Cardiac fibroblast (primary cell): ENCODE measurements around the gene SEMA3G.

Experiments
- DNase-seq, 2 donors: peaks; one replicate each; pipeline versions ENCODE4 v3.0.0 to v3.0.0-alpha.2; 2010; ENCODE audit warnings: low read depth in 2 of 2
- H3K4me3 ChIP-seq, 2 donors: replicated peaks in 1 of 2; 1 replicate in 1 of 2; 2 replicates in 1 of 2; pipeline ENCODE4 v1.5.1; 2011; ENCODE audit warnings: low read depth in 2 of 2, low read length in 2 of 2, mild to moderate bottlenecking in 2 of 2, moderate library complexity in 1 of 2
- TF ChIP-seq, protein P1 (sequence below): IDR thresholded peaks from one replicate; pipeline ENCODE4 v1.5.1; 2011; ENCODE audit warnings: low read depth, mild to moderate bottlenecking, low read length, inconsistent platforms

SEMA3G gene

DNA sequence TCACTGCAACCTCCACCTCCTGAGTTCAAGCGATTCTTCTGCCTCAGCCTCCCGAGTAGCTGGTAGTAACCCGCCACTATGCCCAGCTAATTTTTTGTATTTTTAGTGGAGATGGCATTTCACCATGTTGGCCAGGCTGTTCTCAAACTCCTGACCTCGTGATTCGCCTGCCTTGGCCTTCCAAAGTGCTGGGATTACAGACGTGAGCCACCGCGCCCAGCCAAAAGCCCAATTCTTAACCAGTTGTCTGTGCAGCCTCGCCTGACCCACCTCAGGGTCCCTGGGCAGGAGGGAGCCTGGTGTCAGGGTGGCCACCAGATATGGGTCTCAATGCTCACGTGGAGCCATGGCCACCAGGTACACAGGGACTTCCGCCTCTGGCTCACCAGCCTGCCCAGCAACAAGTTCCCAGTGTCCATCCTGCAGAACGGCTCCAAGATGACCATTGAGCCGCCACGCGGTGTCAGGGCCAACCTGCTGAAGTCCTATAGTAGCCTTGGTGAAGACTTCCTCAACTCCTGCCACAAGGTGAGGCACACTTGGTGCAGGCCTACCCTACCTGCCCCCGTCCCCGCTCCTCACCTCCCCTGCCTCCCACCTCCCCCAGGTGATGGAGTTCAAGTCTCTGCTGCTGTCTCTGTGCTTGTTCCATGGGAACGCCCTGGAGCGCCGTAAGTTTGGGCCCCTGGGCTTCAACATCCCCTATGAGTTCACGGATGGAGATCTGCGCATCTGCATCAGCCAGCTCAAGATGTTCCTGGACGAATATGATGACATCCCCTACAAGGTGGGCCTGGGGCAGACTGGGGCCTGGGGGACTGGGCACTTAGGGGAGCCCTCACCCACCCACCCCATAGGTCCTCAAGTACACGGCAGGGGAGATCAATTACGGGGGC lies 48.6 kb downstream of the SEMA3G start:
- DNase-seq = no peak
- H3K4me3 ChIP-seq = no peak overlapping the region
- TF ChIP-seq, protein P1, sequence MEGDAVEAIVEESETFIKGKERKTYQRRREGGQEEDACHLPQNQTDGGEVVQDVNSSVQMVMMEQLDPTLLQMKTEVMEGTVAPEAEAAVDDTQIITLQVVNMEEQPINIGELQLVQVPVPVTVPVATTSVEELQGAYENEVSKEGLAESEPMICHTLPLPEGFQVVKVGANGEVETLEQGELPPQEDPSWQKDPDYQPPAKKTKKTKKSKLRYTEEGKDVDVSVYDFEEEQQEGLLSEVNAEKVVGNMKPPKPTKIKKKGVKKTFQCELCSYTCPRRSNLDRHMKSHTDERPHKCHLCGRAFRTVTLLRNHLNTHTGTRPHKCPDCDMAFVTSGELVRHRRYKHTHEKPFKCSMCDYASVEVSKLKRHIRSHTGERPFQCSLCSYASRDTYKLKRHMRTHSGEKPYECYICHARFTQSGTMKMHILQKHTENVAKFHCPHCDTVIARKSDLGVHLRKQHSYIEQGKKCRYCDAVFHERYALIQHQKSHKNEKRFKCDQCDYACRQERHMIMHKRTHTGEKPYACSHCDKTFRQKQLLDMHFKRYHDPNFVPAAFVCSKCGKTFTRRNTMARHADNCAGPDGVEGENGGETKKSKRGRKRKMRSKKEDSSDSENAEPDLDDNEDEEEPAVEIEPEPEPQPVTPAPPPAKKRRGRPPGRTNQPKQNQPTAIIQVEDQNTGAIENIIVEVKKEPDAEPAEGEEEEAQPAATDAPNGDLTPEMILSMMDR = no peak

DNA sequence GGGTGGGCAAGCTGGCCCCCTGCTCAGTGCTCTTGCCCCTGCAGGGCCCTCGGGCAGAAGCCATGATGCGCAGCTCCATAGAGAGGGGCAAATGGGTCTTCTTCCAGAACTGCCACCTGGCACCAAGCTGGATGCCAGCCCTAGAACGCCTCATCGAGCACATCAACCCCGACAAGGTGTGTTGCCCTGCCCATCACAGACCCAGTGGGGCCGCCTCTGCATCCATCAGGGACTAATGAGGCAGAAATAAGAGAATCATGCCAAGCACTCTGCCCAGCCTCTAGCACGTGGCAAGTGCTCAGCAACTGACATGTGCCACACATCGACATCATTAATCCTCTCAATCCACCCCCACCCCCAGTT lies 49.4 kb downstream of the SEMA3G start:
- no peak overlapping the region for H3K4me3 ChIP-seq
- TF ChIP-seq, protein P1 = no peak
- DNase-seq = no peak

DNA sequence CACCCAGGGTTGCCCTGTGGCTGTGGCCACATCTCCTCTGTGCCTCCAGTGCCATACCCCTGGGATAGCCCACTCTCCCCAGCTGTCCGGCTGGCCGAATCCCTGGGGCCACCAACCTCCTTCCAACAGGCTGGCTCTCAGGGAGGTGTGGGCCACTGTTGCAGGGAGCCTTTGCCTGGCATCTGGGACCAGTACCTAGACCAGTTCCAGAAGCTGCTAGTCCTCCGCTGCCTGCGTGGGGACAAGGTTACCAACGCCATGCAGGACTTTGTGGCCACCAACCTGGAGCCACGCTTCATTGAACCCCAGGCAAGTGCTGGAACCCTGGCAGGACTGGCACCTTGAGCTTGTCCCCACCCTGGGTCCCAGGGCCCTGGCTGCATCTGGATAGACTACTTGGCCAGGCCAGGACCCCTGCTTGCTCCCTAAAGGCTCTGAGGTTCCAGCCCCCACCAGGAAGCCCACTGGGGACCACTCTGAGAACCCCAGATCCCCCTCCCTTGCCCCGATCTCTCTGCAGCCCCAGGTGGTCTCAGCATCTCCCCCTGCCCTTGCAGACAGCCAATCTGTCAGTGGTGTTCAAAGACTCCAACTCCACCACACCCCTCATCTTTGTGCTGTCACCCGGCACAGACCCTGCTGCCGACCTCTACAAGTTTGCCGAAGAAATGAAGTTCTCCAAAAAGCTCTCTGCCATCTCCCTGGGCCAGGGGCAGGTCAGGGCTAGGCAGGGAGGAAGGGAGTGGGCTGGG lies 50.0 kb downstream of the SEMA3G start:
- TF ChIP-seq, protein P1 = no peak
- DNase-seq = no peak
- H3K4me3 ChIP-seq = no peak overlapping the region

- no peak for DNase-seq
- TF ChIP-seq, protein P1 = no peak
- H3K4me3 ChIP-seq = no peak overlapping the region
Measured at GRCh38 chr3:52393959-52394670, 50.8 kb downstream of the SEMA3G start.

GRCh38 chr3:52393131-52393807 lies 51.6 kb downstream of the SEMA3G start:
- TF ChIP-seq, protein P1 = no peak
- DNase-seq = no peak
- no peak overlapping the region for H3K4me3 ChIP-seq

GRCh38 chr3:52392216-52392930 lies 52.5 kb downstream of the SEMA3G start:
- TF ChIP-seq, protein P1 = no peak
- H3K4me3 ChIP-seq = no peak overlapping the region
- DNase-seq = no peak
